DMS153 treated with DMSO at 0.1 percent for 48 hours (cell line): ENCODE results near the gene MMP11.

Experiments used
- DNase-seq: peaks from one replicate; lab custom pipeline; 2025; ENCODE audit not compliant: unreplicated experiment; lab: John Stamatoyannopoulos, UW

MMP11 gene

DNA sequence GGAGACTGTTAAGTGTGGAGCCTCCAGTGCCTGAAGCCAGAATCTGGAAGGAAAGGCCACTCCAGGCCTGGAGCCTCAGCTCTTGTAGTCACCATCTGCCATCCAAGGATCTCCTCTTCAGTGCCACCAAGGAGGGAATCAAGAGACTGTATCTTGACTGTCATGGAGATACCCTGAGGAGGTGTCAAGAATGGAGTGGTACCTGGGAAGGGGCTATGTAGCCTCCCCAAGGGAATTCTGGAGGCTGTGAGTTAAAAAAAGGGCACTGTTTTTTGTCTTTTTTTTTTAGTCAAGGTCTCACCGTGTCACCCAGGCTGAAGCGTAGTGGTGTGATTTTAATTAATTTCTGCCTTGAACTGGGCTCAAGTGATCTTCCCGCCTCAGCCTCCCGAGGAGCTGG, 13.1 kb upstream of the MMP11 start:
- no peak for DNase-seq

- DNase-seq, result no peak
Measured at GRCh38 chr22:23760056-23760455, 12.6 kb upstream of the MMP11 start.

DNA sequence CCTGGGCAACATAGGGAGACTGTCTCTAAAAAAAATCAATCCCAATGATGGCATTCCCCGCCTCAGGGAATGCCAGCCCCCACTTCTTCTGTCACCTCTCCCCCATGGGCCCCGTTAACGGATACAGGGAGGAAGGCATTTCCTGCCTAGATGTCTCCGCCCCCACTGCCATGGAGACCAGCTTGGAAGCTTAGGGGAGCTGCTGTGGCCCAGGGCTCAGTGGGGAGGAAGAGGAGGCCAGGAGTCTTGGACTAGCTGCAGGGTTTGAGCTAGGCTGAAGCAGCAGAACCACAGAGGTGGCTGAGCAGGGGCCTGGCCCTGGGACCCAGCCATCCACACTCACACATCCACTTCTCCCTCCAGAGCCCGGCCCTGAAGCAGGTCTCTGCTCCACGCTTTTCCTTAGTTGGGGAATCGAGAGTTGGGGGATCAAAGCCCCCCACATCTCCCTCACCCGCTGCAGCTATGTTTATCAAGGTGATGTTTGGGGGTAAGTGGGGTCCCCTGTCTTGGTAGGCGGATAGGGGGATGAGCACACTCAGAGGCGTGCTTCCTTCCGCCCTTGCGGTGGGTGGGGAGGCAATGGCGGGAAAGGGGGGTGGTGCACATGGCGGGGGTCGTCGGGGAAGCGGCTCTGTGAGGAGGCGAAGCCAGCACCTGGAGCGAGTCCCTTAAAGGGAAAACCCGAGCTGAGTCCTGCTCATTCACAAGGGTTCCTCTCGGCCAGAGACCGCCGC, 9.6 kb upstream of the MMP11 start, which contains the start of gene C22orf15:
Gene C22orf15 (plus strand): TSS at position 149 of the 737 bp plus-strand sequence. CDS start 317 bp downstream, at position 466.
- peak; percentile 34 for DNase-seq

GRCh38 chr22:23763579-23763945, 9.1 kb upstream of the MMP11 start:
- DNase-seq, result peak; percentile 38

DNA sequence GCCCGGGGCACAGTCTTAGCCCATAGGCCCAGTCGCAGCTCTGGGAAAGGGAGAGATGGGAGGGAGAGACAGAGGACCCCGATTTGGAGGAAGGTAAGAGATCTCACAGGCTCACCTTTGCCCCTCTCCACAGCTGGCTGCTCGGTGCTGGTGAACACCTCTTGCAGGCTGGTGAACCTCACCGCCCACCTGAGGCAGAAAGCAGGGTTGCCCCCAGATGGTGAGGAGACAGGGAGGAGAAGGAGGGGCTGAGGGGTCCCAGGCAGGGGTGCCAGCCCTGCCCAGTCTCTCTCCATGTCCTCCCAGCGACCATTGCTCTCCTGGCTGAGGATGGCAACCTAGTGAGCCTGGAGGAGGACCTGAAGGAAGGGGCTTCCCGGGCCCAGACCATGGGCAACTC, 8.7 kb upstream of the MMP11 start:
- no peak for DNase-seq

GRCh38 chr22:23764899-23765881, 7.5 kb upstream of the MMP11 start:
- no peak for DNase-seq

DNA sequence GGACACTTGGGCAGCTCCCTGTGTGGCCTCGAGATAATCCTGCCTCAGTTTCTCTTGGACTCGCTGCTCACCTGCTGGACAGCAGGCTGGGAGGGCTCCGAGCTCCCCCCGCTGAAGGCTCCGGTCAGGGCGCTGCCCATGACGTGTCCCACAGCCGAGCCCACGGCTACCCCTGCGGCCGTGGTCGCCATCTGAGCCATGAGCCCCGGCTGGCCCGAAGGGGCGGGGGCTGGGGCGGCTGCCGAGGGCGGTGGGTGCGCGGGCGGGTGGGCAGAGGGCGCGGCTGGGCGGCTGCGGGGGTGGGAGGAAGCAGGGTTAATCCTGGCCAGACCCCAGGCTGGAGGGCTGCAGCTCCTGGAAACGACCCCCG, 5.4 kb upstream of the MMP11 start:
- DNase-seq, result no peak

GRCh38 chr22:23767673-23768548, 4.7 kb upstream of the MMP11 start, which contains the start of gene CHCHD10:
Gene CHCHD10 (minus strand): TSS chr22:23767972. CDS start chr22:23767874, 98 bp downstream.
- peak; percentile 24 for DNase-seq

GRCh38 chr22:23769321-23769965, 3.2 kb upstream of the MMP11 start:
- no peak for DNase-seq

DNA sequence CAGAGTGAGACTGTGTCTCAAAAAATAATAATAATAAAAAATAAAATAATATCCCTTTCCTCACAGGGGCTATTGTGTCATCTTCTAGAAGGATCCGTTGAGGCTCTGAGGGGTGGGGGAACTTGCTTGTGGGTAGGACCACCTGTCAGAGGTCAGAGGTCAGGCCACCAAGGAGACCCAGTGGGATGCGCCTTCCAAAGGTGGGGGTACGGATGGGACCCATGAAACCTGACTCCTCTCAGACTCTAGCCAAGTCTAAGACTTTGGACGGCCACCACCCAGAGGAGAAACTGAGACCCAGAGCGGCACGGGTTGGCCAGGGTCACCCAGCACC, 367 bp upstream of the MMP11 start:
- DNase-seq, result no peak

DNA sequence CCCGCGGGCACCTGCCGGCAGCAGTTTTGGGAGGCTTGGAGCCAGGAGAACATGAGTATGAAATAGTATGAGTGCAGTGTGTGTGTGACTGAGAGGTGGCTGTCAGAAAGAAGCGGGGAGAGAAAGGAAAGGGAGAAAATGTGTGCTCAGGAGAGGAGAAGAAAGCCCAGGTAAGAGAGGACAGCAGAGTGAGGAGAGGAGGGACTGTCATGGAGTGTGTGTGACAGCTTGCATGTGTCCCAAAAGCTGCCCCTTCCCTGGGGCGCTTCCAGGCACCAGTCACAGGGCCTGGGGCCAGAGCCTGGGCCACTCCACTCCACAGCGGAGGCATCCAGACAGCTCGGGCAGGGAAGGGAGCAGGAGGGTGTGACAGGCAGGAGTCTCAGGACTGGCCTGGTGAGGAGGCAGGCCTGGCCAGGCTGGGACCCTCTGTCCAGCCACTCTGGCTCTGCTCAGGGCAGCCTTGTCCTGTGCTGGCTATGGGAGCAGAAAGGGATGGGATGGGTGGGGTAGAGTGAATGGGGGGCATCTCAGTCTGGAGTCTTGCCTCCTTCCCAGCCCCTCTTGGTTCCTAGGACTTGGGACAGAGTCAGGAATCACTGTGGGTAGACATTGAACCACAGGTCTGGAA, 949 bp downstream of the MMP11 start:
- no peak for DNase-seq

- DNase-seq, result no peak
Measured at GRCh38 chr22:23774114-23774921, 1.7 kb downstream of the MMP11 start.

DNA sequence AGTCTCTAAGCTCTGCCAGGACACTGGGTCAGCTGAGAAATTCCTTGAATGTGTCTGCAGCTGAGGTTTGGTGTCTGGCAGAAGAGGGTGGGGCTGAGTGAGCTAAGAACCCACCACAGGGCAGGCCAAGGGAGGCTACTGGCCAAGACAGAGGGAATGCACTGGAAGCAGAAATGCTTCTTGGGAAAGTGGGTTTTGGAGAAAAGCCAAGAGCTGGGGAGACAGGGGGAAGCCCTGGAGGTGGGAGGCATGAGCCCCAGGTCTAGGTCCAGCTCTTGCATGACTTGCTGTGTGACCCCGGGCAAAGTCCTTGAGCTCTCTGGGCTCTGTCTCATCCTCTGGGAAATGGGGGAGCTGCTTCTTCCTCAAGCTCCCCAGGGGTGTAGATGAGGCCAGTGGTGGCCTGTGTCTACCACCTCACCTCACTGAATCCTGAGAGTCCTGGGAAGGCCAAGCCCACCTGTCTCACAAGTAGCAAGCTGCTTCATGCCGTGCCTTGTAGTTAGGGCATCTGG, 2.3 kb downstream of the MMP11 start:
- DNase-seq, result no peak

DNA sequence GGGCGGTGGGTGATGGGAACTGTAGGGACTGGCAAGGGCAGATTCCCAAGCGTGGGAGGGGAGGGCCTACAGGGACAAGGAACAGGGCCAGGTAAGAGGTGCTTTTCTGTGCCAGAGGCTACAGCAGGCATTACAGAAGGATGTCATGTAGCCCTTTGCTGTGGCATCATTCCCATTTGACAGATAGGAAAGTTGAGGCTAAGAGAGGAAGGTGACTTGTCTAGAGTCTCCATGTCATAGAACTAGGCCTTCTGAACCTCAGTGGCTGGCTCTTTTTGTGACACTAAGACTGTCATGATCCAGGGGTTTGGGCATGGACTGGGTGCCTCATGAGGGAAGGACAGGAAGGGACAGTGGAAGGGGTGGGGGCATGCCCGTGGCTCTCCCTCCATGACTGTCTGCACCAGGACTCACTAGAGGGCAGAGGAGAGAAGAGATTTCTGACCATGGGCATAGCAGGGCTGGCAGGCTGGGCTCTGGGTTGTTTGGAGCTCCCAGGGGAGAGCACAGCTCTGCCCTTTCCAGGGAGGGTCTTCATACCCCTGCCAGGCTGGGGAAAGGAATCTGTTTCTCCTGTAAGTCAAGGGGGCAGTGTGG, 3.2 kb downstream of the MMP11 start:
- DNase-seq, result no peak

DNA sequence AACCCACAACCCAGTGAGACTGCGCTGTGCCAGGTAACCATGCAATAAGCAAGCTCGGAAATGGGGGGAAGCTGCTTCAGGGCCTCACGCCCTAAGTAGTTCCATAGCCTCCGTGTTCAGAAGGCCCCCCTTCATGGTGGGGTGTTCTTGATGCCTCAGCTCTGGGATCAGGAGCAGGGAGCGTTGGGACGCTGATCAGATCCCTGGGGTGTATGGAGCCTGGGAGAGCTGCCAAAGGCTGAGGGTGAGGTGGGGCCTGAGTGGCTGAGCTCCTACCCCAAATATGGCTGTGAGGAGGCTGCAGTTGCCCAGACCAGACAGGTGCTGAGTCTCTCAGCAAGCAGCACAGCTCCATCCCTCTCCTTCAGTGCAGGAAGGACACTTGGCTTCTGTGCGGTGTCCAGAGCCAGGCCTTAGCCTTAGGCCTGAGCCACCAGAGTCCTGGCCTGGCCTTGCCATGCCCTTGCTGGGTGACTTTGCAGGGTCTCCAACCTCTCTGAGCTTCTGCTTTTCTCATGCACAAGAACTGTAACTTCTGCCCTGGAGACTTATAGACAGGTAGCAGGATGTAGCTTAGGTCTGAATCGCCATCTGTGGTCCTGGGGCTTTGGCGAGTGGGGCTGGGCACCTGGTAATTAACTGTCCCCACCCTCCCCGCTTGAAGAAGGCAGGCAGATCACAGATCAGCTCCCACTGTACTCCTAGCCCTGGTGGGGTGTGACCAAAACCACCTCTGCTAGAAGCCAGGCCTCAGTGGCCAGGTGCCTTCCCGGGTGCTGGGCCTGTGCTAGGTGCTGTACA, 5.3 kb downstream of the MMP11 start:
- DNase-seq, result no peak

GRCh38 chr22:23778577-23778900, 5.9 kb downstream of the MMP11 start:
- DNase-seq, result no peak

GRCh38 chr22:23779083-23779482, 6.4 kb downstream of the MMP11 start:
- no peak for DNase-seq

- DNase-seq, result no peak
Measured at GRCh38 chr22:23779731-23780130, 7.1 kb downstream of the MMP11 start.
